ENCODE data around the gene ROBO4.

Gene ROBO4

GRCh38 chr11:124834526-124835180 is 63.0 kb downstream of the ROBO4 start:
- no peak overlapping the region for H3K4me2 ChIP-seq (ENCODE audit: low read depth, low read length, poor library complexity, severe bottlenecking)
- TF ChIP-seq, protein P1, sequence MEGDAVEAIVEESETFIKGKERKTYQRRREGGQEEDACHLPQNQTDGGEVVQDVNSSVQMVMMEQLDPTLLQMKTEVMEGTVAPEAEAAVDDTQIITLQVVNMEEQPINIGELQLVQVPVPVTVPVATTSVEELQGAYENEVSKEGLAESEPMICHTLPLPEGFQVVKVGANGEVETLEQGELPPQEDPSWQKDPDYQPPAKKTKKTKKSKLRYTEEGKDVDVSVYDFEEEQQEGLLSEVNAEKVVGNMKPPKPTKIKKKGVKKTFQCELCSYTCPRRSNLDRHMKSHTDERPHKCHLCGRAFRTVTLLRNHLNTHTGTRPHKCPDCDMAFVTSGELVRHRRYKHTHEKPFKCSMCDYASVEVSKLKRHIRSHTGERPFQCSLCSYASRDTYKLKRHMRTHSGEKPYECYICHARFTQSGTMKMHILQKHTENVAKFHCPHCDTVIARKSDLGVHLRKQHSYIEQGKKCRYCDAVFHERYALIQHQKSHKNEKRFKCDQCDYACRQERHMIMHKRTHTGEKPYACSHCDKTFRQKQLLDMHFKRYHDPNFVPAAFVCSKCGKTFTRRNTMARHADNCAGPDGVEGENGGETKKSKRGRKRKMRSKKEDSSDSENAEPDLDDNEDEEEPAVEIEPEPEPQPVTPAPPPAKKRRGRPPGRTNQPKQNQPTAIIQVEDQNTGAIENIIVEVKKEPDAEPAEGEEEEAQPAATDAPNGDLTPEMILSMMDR (IDR thresholded peaks at IDR 0.05; ENCODE audit: insufficient read depth, low read length, poor library complexity, severe bottlenecking), result no peak
- no peak for TF ChIP-seq EZH2phosphoT487 (conservative IDR thresholded peaks at IDR 0.05; ENCODE audit: low read length)

More at GRCh38 chr11:124834526-124835180, 63.0 kb downstream of the ROBO4 start:
- no peaks in the 10 kb centered on the region for H3K36me3 ChIP-seq (ENCODE audit: low read length)
- no peak overlapping the region for H3K4me3 ChIP-seq (ENCODE audit: insufficient read depth, low read length, poor library complexity, severe bottlenecking)
- no peaks in the 10 kb centered on the region for H3K27me3 ChIP-seq (ENCODE audit: low read length)
- H3K9me2 ChIP-seq (replicated peaks; ENCODE audit: insufficient read depth, low read length), result no peaks in the 10 kb centered on the region
- no peaks in the 10 kb centered on the region for H4K20me1 ChIP-seq (ENCODE audit: low read depth, low read length)
- no peaks in the 10 kb centered on the region for H3K9me3 ChIP-seq (ENCODE audit: insufficient read depth, low read length)
- H3F3A ChIP-seq (ENCODE audit: insufficient read depth), result no peaks in the 10 kb centered on the region
- H3K27ac ChIP-seq (ENCODE audit: low read depth, low read length), result no peak overlapping the region
- H3K79me2 ChIP-seq (ENCODE audit: insufficient read depth, low read length), result no peaks in the 10 kb centered on the region
- H2AFZ ChIP-seq (ENCODE audit: low read depth, low read length, severe bottlenecking), result no peak overlapping the region
- H3K9ac ChIP-seq (ENCODE audit: low read length), result no peak overlapping the region

All from SU-DHL-6 (cell line).